CD4-positive, alpha-beta T cell treated with Interleukin-15 for 1 hour (primary cell): Measurements from ENCODE around the gene IL20RA.
A peak's percentile ranks its signal among the peaks of the same experiment; 100 is the strongest.

Experiments used
- DNase-seq: peaks from one replicate; pipeline ENCODE4 v3.0.0-alpha.2; 2020

The IL20RA gene

DNA sequence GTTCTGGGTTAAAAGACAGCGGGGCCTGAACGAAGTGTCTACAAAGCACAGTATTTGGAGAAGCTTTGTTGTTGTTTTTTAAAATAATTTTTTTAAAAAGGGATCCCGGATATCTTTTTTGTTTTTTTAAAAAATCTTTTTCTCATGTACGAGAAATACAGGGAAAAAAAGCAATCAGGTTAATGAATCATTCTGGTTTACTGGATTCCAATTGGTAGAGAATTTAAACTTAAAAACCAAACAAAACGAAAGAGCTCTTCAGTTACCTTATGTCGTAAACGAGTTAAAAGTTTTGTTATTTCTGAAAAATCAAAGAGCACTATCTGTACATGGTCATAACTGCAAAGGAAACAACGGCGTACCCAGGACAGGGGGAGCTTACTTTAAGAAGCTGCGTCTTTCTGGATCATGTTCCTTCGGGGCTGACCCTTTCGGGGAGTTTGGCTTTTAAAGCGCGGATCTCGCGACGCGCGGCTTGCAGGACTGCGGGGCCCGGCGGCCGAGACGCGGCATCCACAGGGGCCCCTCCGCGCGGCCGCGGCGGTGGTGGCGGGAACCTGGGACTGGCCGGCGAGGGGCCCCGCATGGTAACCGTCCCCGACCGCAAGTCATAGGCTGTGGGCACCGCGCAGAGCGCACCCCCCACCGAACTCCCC is 927 bp downstream of the IL20RA start:
- DNase-seq = no peak

DNA sequence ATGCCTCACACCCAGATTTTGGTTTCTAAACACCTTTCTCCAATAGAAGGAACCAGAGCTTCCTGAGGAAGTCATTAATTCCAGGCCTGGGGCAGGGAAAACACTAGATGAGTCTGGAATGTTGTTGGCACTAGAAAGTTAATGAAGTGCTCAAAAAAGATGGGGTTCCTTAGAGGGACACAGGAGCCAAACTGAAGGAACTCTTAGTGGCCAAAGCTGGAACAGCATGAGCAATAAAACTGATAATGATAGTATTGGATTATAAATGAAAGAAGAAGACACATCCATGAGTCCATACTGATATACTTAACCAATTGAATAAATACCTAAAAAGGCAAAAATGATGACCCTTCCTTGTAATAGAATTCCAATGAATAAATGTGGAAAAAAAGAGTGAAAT is 4.4 kb downstream of the IL20RA start:
- DNase-seq = no peak

DNA sequence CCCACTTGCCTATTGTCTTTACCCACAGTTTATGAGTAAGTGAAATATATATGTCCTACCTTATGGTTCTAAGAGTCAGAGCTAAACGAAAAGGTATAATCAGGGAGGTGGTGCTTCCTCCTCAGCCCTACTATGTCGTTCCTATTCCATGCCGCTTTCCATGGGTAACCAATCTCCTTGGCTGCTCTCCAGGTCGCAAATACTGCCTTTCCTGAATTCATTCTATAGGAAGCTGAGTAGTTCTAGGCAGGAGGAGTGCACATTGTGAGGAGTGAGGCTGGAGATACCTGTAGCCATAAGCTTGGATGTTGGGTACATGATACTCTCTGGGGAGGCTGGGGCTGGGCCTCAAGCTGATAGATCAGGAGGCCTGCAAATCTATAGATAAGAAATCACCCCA is 5.8 kb downstream of the IL20RA start:
- DNase-seq = no peak

GRCh38 chr6:137036566-137037300 is 8.0 kb downstream of the IL20RA start:
- no peak for DNase-seq

DNA sequence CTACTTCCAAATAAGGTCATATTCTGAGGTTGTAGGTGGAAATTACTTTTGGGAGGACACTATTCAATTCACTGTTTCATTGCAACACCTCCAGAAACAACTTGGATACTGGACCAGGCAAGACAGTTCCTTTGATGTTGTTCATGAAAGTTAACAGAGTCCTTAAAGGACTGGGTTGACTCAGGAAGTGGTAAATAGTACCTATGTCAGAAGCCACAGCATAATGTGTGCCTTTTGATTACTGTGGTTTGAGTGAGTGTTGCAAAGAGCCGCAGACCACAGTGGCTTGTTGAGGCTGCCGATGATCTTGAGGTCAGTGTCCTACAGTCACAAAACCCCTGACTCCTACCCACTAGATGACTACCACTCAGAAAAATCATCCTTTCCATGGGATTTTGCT is 10.9 kb downstream of the IL20RA start:
- peak; percentile 55 for DNase-seq

DNA sequence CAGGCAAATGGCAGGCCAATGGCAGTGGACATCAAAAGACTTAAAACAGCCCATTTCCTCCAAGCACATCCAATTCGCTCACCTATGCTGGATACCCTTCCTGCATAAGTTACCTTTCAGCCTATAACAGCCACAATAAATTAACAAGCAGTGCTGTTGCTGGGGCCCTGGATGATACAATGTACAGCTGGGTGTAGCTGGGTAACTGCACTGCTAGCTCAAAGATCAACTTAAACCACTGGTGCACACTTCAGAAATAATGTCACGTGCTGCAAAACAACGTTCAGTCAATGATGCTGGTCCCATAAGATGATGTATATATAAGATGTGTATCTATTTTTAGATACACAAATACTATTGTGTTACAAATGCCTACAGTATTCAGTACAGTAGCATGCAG is 13.6 kb downstream of the IL20RA start:
- DNase-seq = no peak

DNA sequence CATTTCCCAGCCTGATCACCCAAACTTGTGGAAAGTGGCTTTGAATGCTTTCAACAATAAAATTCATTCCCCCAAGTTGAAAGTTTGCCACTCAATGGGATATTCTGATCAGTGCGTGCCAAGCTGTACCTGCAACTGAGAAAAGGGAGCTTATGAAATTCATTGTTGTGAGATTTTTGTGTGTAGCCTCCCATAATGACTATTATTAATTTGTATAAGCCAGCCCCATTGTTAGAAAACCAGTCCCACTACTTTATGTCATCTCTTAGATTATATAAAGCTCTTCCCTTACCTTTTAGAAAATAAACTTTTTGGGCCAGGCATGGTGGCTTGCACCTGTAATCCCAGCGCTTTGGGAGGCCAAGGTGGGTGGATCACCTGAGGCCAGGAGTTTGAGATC is 15.9 kb downstream of the IL20RA start:
- DNase-seq = no peak

GRCh38 chr6:137025786-137026730 is 18.7 kb downstream of the IL20RA start:
- DNase-seq = no peak

GRCh38 chr6:137024237-137024990 is 20.4 kb downstream of the IL20RA start:
- no peak for DNase-seq

GRCh38 chr6:137020776-137021175 is 24.0 kb downstream of the IL20RA start:
- DNase-seq = no peak

- no peak for DNase-seq
Measured at GRCh38 chr6:137019476-137020272, 25.1 kb downstream of the IL20RA start.

DNA sequence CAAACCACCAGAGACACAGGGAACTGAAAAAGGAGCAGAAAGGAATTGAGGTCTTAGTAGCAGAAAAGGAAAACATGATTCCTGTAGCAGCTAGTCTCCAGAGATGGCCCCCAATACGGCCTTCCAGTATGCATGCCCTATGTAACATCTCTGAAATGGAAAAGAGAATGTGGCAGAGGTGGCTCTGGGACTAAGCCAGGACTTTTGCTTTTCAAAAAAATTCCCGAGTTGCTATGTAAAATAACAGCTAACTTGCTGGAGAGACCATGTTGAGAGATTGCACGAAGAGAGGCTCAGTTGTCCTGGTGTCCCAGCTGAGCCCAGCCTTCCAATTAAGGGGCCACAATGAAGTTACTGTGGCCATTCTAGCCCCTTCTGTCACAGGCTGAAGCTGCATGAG is 27.7 kb downstream of the IL20RA start:
- no peak for DNase-seq

GRCh38 chr6:137016356-137016755 is 28.4 kb downstream of the IL20RA start:
- DNase-seq = no peak

DNA sequence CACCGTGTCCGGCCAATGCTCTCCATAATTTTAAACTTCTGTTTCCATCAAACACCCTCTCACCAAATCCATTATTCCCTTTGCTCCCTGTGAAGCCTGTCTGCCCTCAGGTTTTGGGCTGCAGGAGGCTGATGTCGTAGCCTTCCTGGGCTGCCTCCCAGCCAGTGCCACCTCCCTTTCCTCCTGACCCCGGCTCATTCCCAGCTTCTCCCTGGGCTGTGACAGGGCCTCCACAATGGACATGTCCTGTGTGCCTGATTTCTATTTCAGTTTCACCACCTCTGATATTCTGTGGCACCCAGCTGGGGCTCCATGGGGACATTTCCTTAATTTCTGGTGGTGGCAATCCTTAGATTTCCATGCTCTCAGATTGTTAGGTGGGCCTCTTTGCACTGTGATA is 28.8 kb downstream of the IL20RA start:
- no peak for DNase-seq

- no peak for DNase-seq
Measured at GRCh38 chr6:137013738-137014602, 30.8 kb downstream of the IL20RA start.

DNA sequence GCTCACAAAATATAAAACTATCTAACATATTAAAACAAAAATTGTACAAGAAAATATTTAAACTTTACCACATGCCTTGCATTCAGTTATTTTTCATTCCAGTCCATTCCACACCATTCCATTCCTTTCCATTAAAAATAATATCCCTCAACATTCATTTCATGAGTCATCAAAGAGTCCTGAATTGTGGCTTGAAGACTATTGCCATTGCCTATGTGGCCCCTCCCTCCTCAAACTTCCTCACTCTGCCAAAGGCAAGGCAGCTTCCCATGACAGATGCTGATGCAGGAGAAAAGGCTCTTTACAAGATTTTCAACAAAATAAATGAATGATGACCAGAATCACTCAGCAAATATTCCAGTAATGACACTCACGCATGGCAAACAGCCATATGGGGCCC is 31.7 kb downstream of the IL20RA start:
- no peak for DNase-seq

DNA sequence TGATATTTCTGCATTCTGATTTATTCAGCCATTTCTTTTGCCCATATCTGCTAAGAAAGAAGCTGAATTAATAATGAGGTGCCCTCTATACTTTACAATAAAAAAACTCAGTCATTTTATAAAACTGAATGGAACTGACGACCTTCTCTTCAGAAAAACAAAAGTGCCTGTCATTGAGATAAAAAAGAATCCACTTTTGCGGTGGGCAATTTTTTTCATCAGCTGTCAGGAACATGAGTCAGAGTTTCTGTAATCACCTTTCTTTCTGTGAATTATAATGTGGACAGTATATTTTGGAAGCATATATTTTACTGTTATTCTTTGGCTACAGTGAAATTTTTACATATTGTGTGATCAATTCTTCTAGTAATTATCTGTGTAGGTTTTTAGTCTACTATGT is 33.4 kb downstream of the IL20RA start:
- DNase-seq = no peak

GRCh38 chr6:137010128-137010718 is 34.5 kb downstream of the IL20RA start:
- no peak for DNase-seq

GRCh38 chr6:137008204-137008603 is 36.6 kb downstream of the IL20RA start:
- no peak for DNase-seq

GRCh38 chr6:137006056-137006455 is 38.7 kb downstream of the IL20RA start:
- DNase-seq = no peak

DNA sequence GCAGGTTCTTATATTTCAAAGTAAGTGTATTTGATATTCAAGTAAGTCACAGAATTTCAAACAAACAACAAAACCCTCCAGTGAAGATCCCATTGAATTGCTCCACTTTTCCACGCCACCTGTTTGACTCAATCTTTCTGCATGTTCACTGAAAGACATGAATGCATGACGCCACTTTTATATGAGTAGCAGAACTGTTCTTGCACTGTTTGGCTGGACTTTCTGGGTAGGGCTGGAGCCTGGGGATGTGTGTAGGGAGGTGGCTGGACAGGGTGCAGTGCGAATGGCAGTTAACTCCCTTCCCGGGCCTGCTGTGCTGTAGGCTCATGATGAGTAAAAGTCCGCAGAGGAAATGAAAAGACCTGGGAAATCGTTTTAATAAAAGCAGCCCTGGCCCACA is 39.7 kb downstream of the IL20RA start:
- DNase-seq = no peak
